Measurements from ENCODE around the gene TMEM59. TPM values are rescaled to one million over a fixed set of nuclear protein-coding genes. Genes with fewer than 3 reads are reported as not detected.
"Not testable (repeated sequence)": the region's sequence is repeated elsewhere in the genome, so short reads cannot be mapped to it uniquely, and the experiment has no call there.

Gene TMEM59
- total and polyA plus RNA-seq, 2 of the 8 experiments (the other 6 are each of a cell fraction or from before 2014, with no cell fraction given), result 116 to 139 TPM

GRCh38 chr1:54027848-54028247, 25.2 kb downstream of the TMEM59 start (continued):
- TF ChIP-seq SP1 (IDR thresholded peaks at IDR 0.05; ENCODE audit: low read depth, low read length), result no peak
- TF ChIP-seq RFX5 (IDR thresholded peaks at IDR 0.05; ENCODE audit: borderline replicate concordance, low read depth, low read length), result no peak
- TF ChIP-seq SIRT6 (IDR thresholded peaks at IDR 0.05; ENCODE audit: low read length), result no peak
- no peak for TF ChIP-seq TBP (IDR thresholded peaks at IDR 0.05; ENCODE audit: low read depth, low read length)
- TF ChIP-seq BCL11A (IDR thresholded peaks at IDR 0.05; ENCODE audit: low read depth in 2 of 2, low read length in 2 of 2), result no peak
- no peak for TF ChIP-seq USF2 (IDR thresholded peaks at IDR 0.05; ENCODE audit: low read length)

GRCh38 chr1:54024811-54025210, 28.2 kb downstream of the TMEM59 start:
- H3K18ac ChIP-seq (ENCODE audit: extremely low read depth, low read length); H3K79me2 ChIP-seq (ENCODE audit: control insufficient read depth in 1 of 2, insufficient read depth in 2 of 2, low read length in 2 of 2); H3K4me2 ChIP-seq (ENCODE audit: insufficient read depth in 1 of 2, low read depth in 2 of 2, low read length in 2 of 2); H2BK20ac ChIP-seq (ENCODE audit: low read length); H3K56ac ChIP-seq (replicated peaks; ENCODE audit: insufficient read length, low read depth, low read length); H3K4me3 ChIP-seq (ENCODE audit: extremely low read depth in 1 of 4, insufficient read depth in 2 of 4, low read depth in 3 of 4, low read length in 4 of 4); H3K4ac ChIP-seq (replicated peaks; ENCODE audit: insufficient read length, low read depth, low read length); H3K9ac ChIP-seq (replicated peaks in 1 of 4; ENCODE audit: extremely low read depth in 1 of 4, low read depth in 3 of 4, low read length in 3 of 4); H3K4me1 ChIP-seq (replicated peaks in 1 of 4; ENCODE audit: control insufficient read depth in 3 of 4, insufficient read depth in 4 of 4, low read length in 3 of 4); H2BK15ac ChIP-seq (ENCODE audit: low read length); H2AK5ac ChIP-seq (ENCODE audit: low read depth, low read length); H2BK120ac ChIP-seq (replicated peaks; ENCODE audit: low read depth, low read length); H2BK12ac ChIP-seq (ENCODE audit: low read depth, low read length); DNase-seq (ENCODE audit: low read depth in 1 of 2, low spot score in 2 of 2); H4K8ac ChIP-seq (ENCODE audit: extremely low read depth, insufficient read depth, low read length); H3K27ac ChIP-seq (ENCODE audit: low read depth, low read length); POLR2A ChIA-PET (ENCODE audit: partially characterized antibody); H2BK5ac ChIP-seq (ENCODE audit: low read depth, low read length); H3K23ac ChIP-seq (ENCODE audit: insufficient read length); H3K9me3 ChIP-seq (ENCODE audit: insufficient read depth in 2 of 2, low read depth in 1 of 2, low read length in 1 of 2); H3K79me1 ChIP-seq (ENCODE audit: low read depth, low read length); H4K5ac ChIP-seq (ENCODE audit: insufficient read length, low read depth, low read length); H3K27me3 ChIP-seq (replicated peaks in 1 of 4; ENCODE audit: control insufficient read depth in 3 of 4, extremely low read depth in 1 of 4, insufficient read depth in 3 of 4, low read length in 3 of 4); H4K20me1 ChIP-seq (replicated peaks in 1 of 2; ENCODE audit: control insufficient read depth in 1 of 2, insufficient read depth in 2 of 2, low read length in 2 of 2); H2AFZ ChIP-seq (ENCODE audit: low read length); H3K14ac ChIP-seq (ENCODE audit: insufficient read length); H3K23me2 ChIP-seq (ENCODE audit: low read depth, low read length); H3K36me3 ChIP-seq (ENCODE audit: control insufficient read depth in 2 of 4, insufficient read depth in 4 of 4, low read length in 3 of 4); H4K91ac ChIP-seq (replicated peaks; ENCODE audit: insufficient read length, low read length); FAIRE-seq: not testable (repeated sequence)
- 72% methylated on average over 1 of the region's 1 CpG; no CpG with 5 or more reads in 1 of the 2 experiments for WGBS, 2 experiments (ENCODE audit: extremely low coverage in 1 of 2, insufficient coverage in 1 of 2, insufficient read length in 1 of 2, insufficient replicate concordance in 2 of 2, low coverage in 1 of 2, low lambda C conversion rate in 2 of 2, missing lambda C conversion rate in 1 of 2)
- CTCF ChIA-PET (ENCODE audit: partially characterized antibody), result interaction anchor here (1.0 kb wide), 1 partner anchor 13 kb away, joined by 3 read pairs; no protein-coding TSS in a partner anchor
